ENCODE data around the gene JTB.

JTB gene

GRCh38 chr1:153978274-153978909 is 918 bp upstream of the JTB start:
- DNase-seq (ENCODE audit: low spot score), result no peak

GRCh38 chr1:153976819-153977249 is 640 bp downstream of the JTB start:
- no peak for DNase-seq (ENCODE audit: low spot score)

- no peak for DNase-seq (ENCODE audit: low spot score)
Observed at GRCh38 chr1:153973525-153973924, 3.9 kb downstream of the JTB start.

- no peak for DNase-seq (ENCODE audit: low spot score)
Observed at GRCh38 chr1:153973071-153973470, 4.4 kb downstream of the JTB start.

GRCh38 chr1:153970346-153970745 is 7.1 kb downstream of the JTB start:
- DNase-seq (ENCODE audit: low spot score), result no peak

GRCh38 chr1:153968972-153969371 is 8.5 kb downstream of the JTB start:
- no peak for DNase-seq (ENCODE audit: low spot score)

- DNase-seq (ENCODE audit: low spot score), result no peak
Observed at GRCh38 chr1:153968408-153968807, 9.1 kb downstream of the JTB start.

GRCh38 chr1:153968000-153968363 is 9.5 kb downstream of the JTB start:
- no peak for DNase-seq (ENCODE audit: low spot score)

GRCh38 chr1:153967107-153967999 is 10.1 kb downstream of the JTB start, which contains the start of gene CREB3L4:
CREB3L4 (plus strand) TSS chr1:153967902; CDS start chr1:153968526, 624 bp downstream.
- DNase-seq (ENCODE audit: low spot score), result peak; percentile 93

GRCh38 chr1:153963850-153964331 is 13.6 kb downstream of the JTB start:
- no peak for DNase-seq (ENCODE audit: low spot score)

GRCh38 chr1:153963030-153963849 is 14.2 kb downstream of the JTB start, which contains the start of gene SLC39A1:
SLC39A1 (minus strand) TSS chr1:153963537; CDS start chr1:153962715, 822 bp downstream.
- DNase-seq (ENCODE audit: low spot score), result peak; percentile 98

GRCh38 chr1:153962088-153963029 is 15.1 kb downstream of the JTB start:
- no peak for DNase-seq (ENCODE audit: low spot score)

GRCh38 chr1:153961421-153961820 is 16.1 kb downstream of the JTB start:
- DNase-seq (ENCODE audit: low spot score), result no peak

GRCh38 chr1:153960206-153960605 is 17.3 kb downstream of the JTB start:
- no peak for DNase-seq (ENCODE audit: low spot score)

- no peak for DNase-seq (ENCODE audit: low spot score)
Observed at GRCh38 chr1:153959454-153959853, 18.0 kb downstream of the JTB start.

GRCh38 chr1:153958961-153959260 is 18.6 kb downstream of the JTB start:
- DNase-seq (ENCODE audit: low spot score), result no peak

- DNase-seq (ENCODE audit: low spot score), result peak; percentile 97
Observed at GRCh38 chr1:153958111-153958960, 19.1 kb downstream of the JTB start, which contains the start of gene CRTC2. CRTC2 (minus strand) TSS chr1:153958612; CDS start chr1:153958497, 115 bp downstream.

GRCh38 chr1:153957744-153958110 is 19.7 kb downstream of the JTB start:
- no peak for DNase-seq (ENCODE audit: low spot score)

- DNase-seq (ENCODE audit: low spot score), result no peak
Observed at GRCh38 chr1:153956997-153957715, 20.3 kb downstream of the JTB start.

Data from left forelimb (tissue), 1 donor.